ENCODE results near the gene SLC25A12. TPM values are rescaled to one million over a fixed set of nuclear protein-coding genes. Genes with fewer than 3 reads are reported as not detected.

SLC25A12 gene
- polyA plus RNA-seq, 1 of the 3 experiments (the other 2 are of a cell fraction): 13.0 TPM

- Histone ChIP-seq H3K4me3 (ENCODE audit: low read depth in 2 of 2, low read length in 1 of 2) (no peak overlapping the region), H4K20me1 (ENCODE audit: insufficient read depth) (no peaks in the 10 kb centered on the region), H3K27ac (ENCODE audit: low read depth in 2 of 2, low read length in 1 of 2) (no peak overlapping the region), H3K36me3 (replicated peaks in 1 of 2; ENCODE audit: control insufficient read depth in 1 of 2, insufficient read depth in 2 of 2, low read length in 1 of 2) (peaks cover 40 to 41% of the 10 kb centered on the region in 2 experiments), H3K9me3 (no peaks in the 10 kb centered on the region), H3K9ac (no peak overlapping the region), H3K79me2 (ENCODE audit: insufficient read depth) (no peaks in the 10 kb centered on the region), H2AFZ (ENCODE audit: low read depth) (no peak overlapping the region), H3K4me2 (no peak overlapping the region), H3K9me2 (no peaks in the 10 kb centered on the region), H3F3A (replicated peaks; ENCODE audit: insufficient read depth) (no peaks in the 10 kb centered on the region), H3K4me1 (ENCODE audit: control insufficient read depth in 1 of 2, insufficient read depth in 2 of 2, low read depth in 1 of 2, low read length in 1 of 2) (no peaks in the 10 kb centered on the region), H3K27me3 (ENCODE audit: insufficient read depth) (no peaks in the 10 kb centered on the region)
- no peak for DNase-seq
- 92% methylated on average over 6 of the region's 11 CpGs for WGBS (ENCODE audit: low lambda C conversion rate)
- CTCF ChIA-PET: interaction anchor here (1.1 kb wide), 2 partner anchors 23 to 319 kb away, joined by 3 to 4 read pairs; no protein-coding TSS in a partner anchor
- no peak for TF ChIP-seq REST (IDR thresholded peaks at IDR 0.05; ENCODE audit: low read depth, low read length)
- TF ChIP-seq EZH2phosphoT487 (IDR thresholded peaks at IDR 0.05; ENCODE audit: borderline replicate concordance, low read depth): no peak
- TF ChIP-seq TEAD4 (IDR thresholded peaks at IDR 0.05; ENCODE audit: borderline replicate concordance, insufficient read depth): no peak
- no peak for TF ChIP-seq USF2 (IDR thresholded peaks at IDR 0.05; ENCODE audit: borderline replicate concordance, low read depth, low read length)
- no peak for TF ChIP-seq JUND (IDR thresholded peaks at IDR 0.05)
- TF ChIP-seq IRF3 (IDR thresholded peaks at IDR 0.05; ENCODE audit: low read depth, low read length): no peak
- TF ChIP-seq RXRA (IDR thresholded peaks at IDR 0.05; ENCODE audit: borderline replicate concordance, low read depth): no peak
- no peak for TF ChIP-seq FOSL2 (IDR thresholded peaks at IDR 0.05; ENCODE audit: borderline replicate concordance, low read depth)
- no peak for TF ChIP-seq RCOR1 (IDR thresholded peaks at IDR 0.05; ENCODE audit: low read length)
- TF ChIP-seq FOXJ3 (CRISPR knock-in tag; IDR thresholded peaks at IDR 0.05): no peak
- TF ChIP-seq MEF2A (IDR thresholded peaks at IDR 0.05; ENCODE audit: borderline replicate concordance, low read depth): no peak
- TF ChIP-seq NFIC (IDR thresholded peaks at IDR 0.05; ENCODE audit: borderline replicate concordance): no peak
- no peak for TF ChIP-seq ELF1 (IDR thresholded peaks at IDR 0.05)
- TF ChIP-seq TAF1 (IDR thresholded peaks at IDR 0.05; ENCODE audit: borderline replicate concordance, low read depth, low read length): no peak
- no peak for TF ChIP-seq TCF12 (IDR thresholded peaks at IDR 0.05)
- TF ChIP-seq PBX3 (IDR thresholded peaks at IDR 0.05): no peak
- no peak for TF ChIP-seq MAX (IDR thresholded peaks at IDR 0.05; ENCODE audit: low read depth)
- no peak for TF ChIP-seq CHD2 (IDR thresholded peaks at IDR 0.05; ENCODE audit: low read length, partially characterized antibody)
- TF ChIP-seq FOXM1 (IDR thresholded peaks at IDR 0.05; ENCODE audit: low read depth): no peak
- POLR2A ChIA-PET: no interaction called here
Measured at GRCh38 chr2:171787333-171788072, 106.5 kb downstream of the SLC25A12 start.
